SK-N-SH (cell line): Measurements from ENCODE around the gene FKBP4. TPM values are rescaled to one million over a fixed set of nuclear protein-coding genes. Genes with fewer than 3 reads are reported as not detected.

Experiments
- CTCF ChIA-PET: fragments of 300-600, 350-600 bp; formaldehyde crosslinking; extraction: SDS; loops from one replicate; lab custom pipeline; 2021; lab: Yijun Ruan, JAX
- POLR2A ChIA-PET: fragments of 350-600 bp; sonication (Branson Sonifier 250); formaldehyde crosslinking; extraction: SDS; loops from one replicate; lab custom pipeline; 2020; ENCODE audit warnings: antibody characterized with exemption, inconsistent platforms; lab: Yijun Ruan, JAX
- DNase-seq: peaks from one replicate; pipeline ENCODE4 v3.0.0; 2012
- H2AFZ ChIP-seq: fragments of 200-600 bp; sonication (generic); 2 replicates; pipeline ENCODE4 v1.8.1; 2016; ENCODE audit warnings: antibody characterized with exemption, mild to moderate bottlenecking, low read depth
- H3F3A ChIP-seq: fragments of 200-600 bp; sonication (generic); replicated peaks from 2 replicates; pipeline ENCODE3; 2016; ENCODE audit warnings: antibody characterized with exemption, mild to moderate bottlenecking; ENCODE audit not compliant: insufficient read depth
- H3K27ac ChIP-seq, 2 experiments: fragments of 200-500 bp in 1 of 2; fragments of 200-600 bp in 1 of 2; sonication (Bioruptor generic) in 1 of 2; sonication (generic), shearing (Covaris generic) in 1 of 2; 2 replicates each; pipeline versions ENCODE4 v1.5.1 to v1.6.1; 2014 to 2016; ENCODE audit warnings: low read depth in 2 of 2, inconsistent platforms in 1 of 2, low read length in 1 of 2, mild to moderate bottlenecking in 1 of 2, mixed read lengths in 1 of 2
- H3K27me3 ChIP-seq: fragments of 200-600 bp; sonication (generic), shearing (Covaris generic); 2 replicates; pipeline ENCODE4 v1.6.1; 2016; ENCODE audit warnings: mixed run types; ENCODE audit not compliant: insufficient read depth
- H3K36me3 ChIP-seq, 2 experiments: fragments of 200-500 bp in 1 of 2; fragments of 200-600 bp in 1 of 2; sonication (Bioruptor generic) in 1 of 2; sonication (generic) in 1 of 2; replicated peaks in 1 of 2; 2 replicates each; pipeline versions ENCODE3 to v1.5.1; 2014 to 2016; ENCODE audit warnings: low read length in 1 of 2, mild to moderate bottlenecking in 1 of 2; ENCODE audit not compliant: insufficient read depth in 2 of 2, control insufficient read depth in 1 of 2
- H3K4me1 ChIP-seq, 2 experiments: fragments of 200-500 bp in 1 of 2; fragments of 200-600 bp in 1 of 2; sonication (Bioruptor generic) in 1 of 2; sonication (generic), shearing (Covaris generic) in 1 of 2; 2 replicates each; pipeline versions ENCODE4 v1.5.1 to v1.6.1; 2014 to 2016; ENCODE audit warnings: low read depth in 1 of 2, low read length in 1 of 2, mixed run types in 1 of 2; ENCODE audit not compliant: insufficient read depth in 2 of 2, control insufficient read depth in 1 of 2
- H3K4me2 ChIP-seq: fragments of 200-600 bp; sonication (generic), shearing (Covaris generic); 2 replicates; pipeline ENCODE4 v1.6.1; 2017; ENCODE audit warnings: mixed run types
- H3K4me3 ChIP-seq, 2 experiments: fragments of 200-500 bp in 1 of 2; fragments of 200-600 bp in 1 of 2; sonication (Bioruptor generic) in 1 of 2; sonication (generic), shearing (Covaris generic) in 1 of 2; 2 replicates each; pipeline versions ENCODE4 v1.5.1 to v1.8.1; 2014 to 2016; ENCODE audit warnings: low read depth in 2 of 2, inconsistent platforms in 1 of 2, low read length in 1 of 2, mild to moderate bottlenecking in 1 of 2, mixed read lengths in 1 of 2, moderate library complexity in 1 of 2
- H3K79me2 ChIP-seq: fragments of 200-600 bp; sonication (generic); 2 replicates; pipeline ENCODE4 v1.8.1; 2017; ENCODE audit warnings: mild to moderate bottlenecking; ENCODE audit not compliant: insufficient read depth
- H3K9ac ChIP-seq: fragments of 200-600 bp; sonication (generic); 2 replicates; pipeline ENCODE4 v1.6.1; 2017; ENCODE audit warnings: mixed run types
- H3K9me2 ChIP-seq: fragments of 200-600 bp; sonication (generic); 2 replicates; pipeline ENCODE4 v1.6.1; 2017; ENCODE audit warnings: mixed run types
- H3K9me3 ChIP-seq: fragments of 200-600 bp; sonication (generic); 2 replicates; pipeline ENCODE4 v1.6.1; 2017; ENCODE audit warnings: mixed run types, mild to moderate bottlenecking, moderate library complexity
- H4K20me1 ChIP-seq: fragments of 200-600 bp; sonication (generic); 2 replicates; pipeline ENCODE4 v1.6.1; 2017; ENCODE audit warnings: mild to moderate bottlenecking, mixed run types; ENCODE audit not compliant: insufficient read depth
- CHD2 ChIP-seq: fragments of 150-350 bp; IDR thresholded peaks from 2 replicates; pipeline ENCODE4 v1.6.1; 2018; ENCODE audit warnings: low read length; ENCODE audit not compliant: partially characterized antibody
- CTCF ChIP-seq: fragments of 200-600 bp; sonication (generic); IDR thresholded peaks from 2 replicates; pipeline ENCODE4 v1.6.1; 2017; ENCODE audit warnings: antibody characterized with exemption, mild to moderate bottlenecking, moderate library complexity
- EZH2phosphoT487 ChIP-seq: fragments of 200-600 bp; sonication (generic); IDR thresholded peaks from 2 replicates; pipeline ENCODE4 v1.6.1; 2017; ENCODE audit warnings: low read depth, mixed run types, mild to moderate bottlenecking, antibody characterized with exemption, moderate library complexity, borderline replicate concordance
- FOXJ3 ChIP-seq: sonication (generic); formaldehyde crosslinking; IDR thresholded peaks from 2 replicates; pipeline ENCODE4 v1.5.1; 2020; ENCODE audit warnings: mild to moderate bottlenecking, missing genetic modification reagents
- GABPA ChIP-seq: IDR thresholded peaks from 2 replicates; pipeline ENCODE4 v1.4.0; 2012; ENCODE audit warnings: low read depth, mild to moderate bottlenecking
- GATA2 ChIP-seq: sonication (generic); formaldehyde crosslinking; IDR thresholded peaks from 2 replicates; pipeline ENCODE4 v1.5.0; 2020; ENCODE audit warnings: mild to moderate bottlenecking, missing genetic modification reagents
- JUND ChIP-seq: IDR thresholded peaks from 2 replicates; pipeline ENCODE4 v1.4.0; 2012
- MAX ChIP-seq: IDR thresholded peaks from 2 replicates; pipeline ENCODE4 v1.4.0; 2012; ENCODE audit warnings: low read depth
- MEF2A ChIP-seq: IDR thresholded peaks from 2 replicates; pipeline ENCODE4 v1.4.0; 2012; ENCODE audit warnings: low read depth, borderline replicate concordance
- PBX3 ChIP-seq: IDR thresholded peaks from 2 replicates; pipeline ENCODE4; 2012
- RAD21 ChIP-seq: IDR thresholded peaks from 2 replicates; pipeline ENCODE4 v1.6.1; 2012; ENCODE audit warnings: mild to moderate bottlenecking, low read length
- RCOR1 ChIP-seq: fragments of 150-350 bp; IDR thresholded peaks from 2 replicates; pipeline ENCODE4 v1.6.1; 2017; ENCODE audit warnings: antibody characterized with exemption, low read length
- RFX5 ChIP-seq: IDR thresholded peaks from 2 replicates; pipeline ENCODE4 v1.6.1; 2012; ENCODE audit warnings: mild to moderate bottlenecking, improper control_type of control experiment, low read length
- TAF1 ChIP-seq: IDR thresholded peaks from 2 replicates; pipeline ENCODE4 v1.6.1; 2012; ENCODE audit warnings: low read depth, mild to moderate bottlenecking, low read length, moderate library complexity, borderline replicate concordance
- TCF12 ChIP-seq: IDR thresholded peaks from 2 replicates; pipeline ENCODE4 v1.4.0; 2012
- TEAD4 ChIP-seq: IDR thresholded peaks from 2 replicates; pipeline ENCODE4 v1.4.0; 2012; ENCODE audit warnings: mild to moderate bottlenecking, borderline replicate concordance; ENCODE audit not compliant: insufficient read depth
- USF2 ChIP-seq: fragments of 150-350 bp; IDR thresholded peaks from 2 replicates; pipeline ENCODE4 v1.6.1; 2017; ENCODE audit warnings: antibody characterized with exemption, low read length, low read depth, borderline replicate concordance
- YY1 ChIP-seq: IDR thresholded peaks from 2 replicates; pipeline ENCODE4 v1.4.0; 2012; ENCODE audit warnings: low read depth, mild to moderate bottlenecking
- ZBTB33 ChIP-seq: IDR thresholded peaks from 2 replicates; pipeline ENCODE4 v1.4.0; 2012; ENCODE audit warnings: low read depth, borderline replicate concordance
- WGBS: methylation state at CpG from one replicate; pipeline ENCODE4 v1.1.6; 2017; ENCODE audit warnings: low lambda C conversion rate; 5-methylcytosine and 5-hydroxymethylcytosine counted together
- polyA plus RNA-seq, 3 experiments: library from polyadenylated mRNA; depleted of rRNA; stranded (reverse); fragments of >200 nt; gene quantifications; 2 replicates each; pipeline ENCODE4 v1.2.3, GENCODE V29; 2012

The FKBP4 gene
- polyA plus RNA-seq, 1 of the 3 experiments (the other 2 are of a cell fraction), result 53.2 TPM

GRCh38 chr12:2800046-2800570, 5.3 kb downstream of the FKBP4 start:
- CTCF ChIA-PET, result interaction anchor here (0.5 to 2.8 kb wide), 6 partner anchors 11 to 234 kb away, joined by 3 to 18 read pairs (median 4); no protein-coding TSS in a partner anchor
- Histone ChIP-seq H3F3A (no peaks in the 10 kb centered on the region), H3K4me3 (no peak overlapping the region), H3K36me3 (peaks cover 50 to 86% of the 10 kb centered on the region in 2 experiments)
- DNase-seq, result no peak
- TF ChIP-seq YY1, result no peak
- no peak for TF ChIP-seq TAF1
- no peak for TF ChIP-seq RCOR1
- TF ChIP-seq, all 33 proteins: peak for 0
- Histone ChIP-seq H3K9ac (no peak overlapping the region), H3K4me2 (no peak overlapping the region), H3K4me1 (peaks cover 0 to 23% of the 10 kb centered on the region in 2 experiments; a peak in 3 of 4 replicates), H3K9me3 (no peaks in the 10 kb centered on the region), H3K27me3 (no peaks in the 10 kb centered on the region), H4K20me1 (0 out of 2 replicates have a peak, but pooled peaks cover 5% of the 10 kb centered on the region), H2AFZ (no peak overlapping the region), H3K9me2 (no peaks in the 10 kb centered on the region), H3K27ac (no peak overlapping the region), H3K79me2 (peaks cover 24% of the 10 kb centered on the region)
- POLR2A ChIA-PET, result no interaction called here
- 87% methylated on average over 3 of the region's 3 CpGs for WGBS

- Histone ChIP-seq H3K4me1 (peaks cover 0 to 21% of the 10 kb centered on the region in 2 experiments; a peak in 3 of 4 replicates), H4K20me1 (0 out of 2 replicates have a peak, but pooled peaks cover 5% of the 10 kb centered on the region), H3K4me3 (no peak overlapping the region), H2AFZ (no peak overlapping the region), H3K27ac (no peak overlapping the region; a peak in 1 of 4 replicates), H3K27me3 (no peaks in the 10 kb centered on the region), H3K79me2 (peaks cover 17% of the 10 kb centered on the region), H3K36me3 (peaks cover 50 to 88% of the 10 kb centered on the region in 2 experiments), H3K9ac (no peak overlapping the region), H3K9me2 (no peaks in the 10 kb centered on the region), H3K9me3 (no peaks in the 10 kb centered on the region), H3F3A (no peaks in the 10 kb centered on the region), H3K4me2 (no peak overlapping the region)
- ChIA-PET POLR2A (no interaction called here), CTCF (interaction anchor here (0.8 to 2.8 kb wide), 5 partner anchors 10 to 62 kb away, joined by 3 to 18 read pairs (median 4); no protein-coding TSS in a partner anchor)
- DNase-seq, result no peak
- WGBS, result 95% methylated on average over 11 of the region's 16 CpGs
- TF ChIP-seq MAX (no peak), JUND (no peak), PBX3 (no peak), ZBTB33 (no peak), CTCF (no peak), RAD21 (no peak), TCF12 (no peak), GABPA (no peak), GATA2 (no peak), EZH2phosphoT487 (no peak), CHD2 (no peak), MEF2A (no peak), TEAD4 (no peak), USF2 (no peak), RFX5 (no peak), FOXJ3 (CRISPR knock-in tag) (no peak)
Measured at GRCh38 chr12:2801044-2801783, 6.4 kb downstream of the FKBP4 start.
